Right atrium auricular region (tissue), 2 donors: Measurements from ENCODE around the gene NEU1. TPM values are rescaled to one million over a fixed set of nuclear protein-coding genes. Genes with fewer than 3 reads are reported as not detected.
"Not testable (repeated sequence)": the region's sequence is repeated elsewhere in the genome, so short reads cannot be mapped to it uniquely, and the experiment has no call there.

Experiments used
- DNase-seq: peaks from one replicate; pipeline ENCODE4 v3.0.0-alpha.2; 2019; ENCODE audit warnings: low spot score
- H3K27ac ChIP-seq, 2 donors: fragments of 200-600 bp; sonication (generic); 1 replicate in 1 of 2; 2 replicates in 1 of 2; pipeline ENCODE4 v1.5.1; 2016 to 2019
- H3K27me3 ChIP-seq, 2 donors: fragments of 200-600 bp; sonication (generic); one replicate each; pipeline versions ENCODE4 v1.5.1 to v1.6.0; 2017 to 2019
- H3K36me3 ChIP-seq: fragments of 200-600 bp; sonication (generic); one replicate; pipeline ENCODE4 v1.5.1; 2016
- H3K4me1 ChIP-seq, 2 donors: fragments of 200-600 bp; sonication (generic); one replicate each; pipeline versions ENCODE4 v1.5.1 to v1.6.0; 2017 to 2019
- H3K4me3 ChIP-seq, 2 donors: fragments of 200-600 bp; sonication (generic); 1 replicate in 1 of 2; 2 replicates in 1 of 2; pipeline ENCODE4 v1.5.1; 2017 to 2019; ENCODE audit warnings: mild to moderate bottlenecking in 1 of 2, moderate library complexity in 1 of 2
- H3K9me3 ChIP-seq, 2 donors: fragments of 200-600 bp; sonication (generic); one replicate each; pipeline ENCODE4 v1.5.1; 2019
- total RNA-seq, 2 donors: library from RNA; depleted of rRNA; stranded (reverse); fragments of >200 nt; gene quantifications; one replicate each; pipeline ENCODE4 v1.1.0, GENCODE V29; 2016
- TF ChIP-seq, protein P1 (sequence below), 2 donors: fragments of 200-600 bp; sonication (generic); IDR thresholded peaks; one replicate each; pipeline ENCODE4 v1.5.1; 2019; ENCODE audit warnings: antibody characterized with exemption in 2 of 2

The NEU1 gene
- total RNA-seq, 2 donors from 2014 or later: 28.0 to 37.7 TPM

GRCh38 chr6:31858707-31859106 lies 3.9 kb downstream of the NEU1 start:
- Histone ChIP-seq H3K27ac (no peak overlapping the region), H3K4me1 (peaks cover 0 to 14% of the 10 kb centered on the region in 2 donors), H3K9me3 (no peaks in the 10 kb centered on the region), H3K4me3 (no peak overlapping the region), H3K27me3 (no peaks in the 10 kb centered on the region), H3K36me3 (peaks cover 40% of the 10 kb centered on the region)
- TF ChIP-seq, protein P1, sequence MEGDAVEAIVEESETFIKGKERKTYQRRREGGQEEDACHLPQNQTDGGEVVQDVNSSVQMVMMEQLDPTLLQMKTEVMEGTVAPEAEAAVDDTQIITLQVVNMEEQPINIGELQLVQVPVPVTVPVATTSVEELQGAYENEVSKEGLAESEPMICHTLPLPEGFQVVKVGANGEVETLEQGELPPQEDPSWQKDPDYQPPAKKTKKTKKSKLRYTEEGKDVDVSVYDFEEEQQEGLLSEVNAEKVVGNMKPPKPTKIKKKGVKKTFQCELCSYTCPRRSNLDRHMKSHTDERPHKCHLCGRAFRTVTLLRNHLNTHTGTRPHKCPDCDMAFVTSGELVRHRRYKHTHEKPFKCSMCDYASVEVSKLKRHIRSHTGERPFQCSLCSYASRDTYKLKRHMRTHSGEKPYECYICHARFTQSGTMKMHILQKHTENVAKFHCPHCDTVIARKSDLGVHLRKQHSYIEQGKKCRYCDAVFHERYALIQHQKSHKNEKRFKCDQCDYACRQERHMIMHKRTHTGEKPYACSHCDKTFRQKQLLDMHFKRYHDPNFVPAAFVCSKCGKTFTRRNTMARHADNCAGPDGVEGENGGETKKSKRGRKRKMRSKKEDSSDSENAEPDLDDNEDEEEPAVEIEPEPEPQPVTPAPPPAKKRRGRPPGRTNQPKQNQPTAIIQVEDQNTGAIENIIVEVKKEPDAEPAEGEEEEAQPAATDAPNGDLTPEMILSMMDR (IDR thresholded peaks at IDR 0.05): no peak
- no peak for DNase-seq

- not testable (repeated sequence) for H3K27me3 ChIP-seq, H3K27ac ChIP-seq, H3K9me3 ChIP-seq, H3K4me1 ChIP-seq, DNase-seq, H3K4me3 ChIP-seq
- H3K36me3 ChIP-seq: peaks cover 40% of the 10 kb centered on the region
Observed at GRCh38 chr6:31857774-31858173, 4.8 kb downstream of the NEU1 start.

DNA sequence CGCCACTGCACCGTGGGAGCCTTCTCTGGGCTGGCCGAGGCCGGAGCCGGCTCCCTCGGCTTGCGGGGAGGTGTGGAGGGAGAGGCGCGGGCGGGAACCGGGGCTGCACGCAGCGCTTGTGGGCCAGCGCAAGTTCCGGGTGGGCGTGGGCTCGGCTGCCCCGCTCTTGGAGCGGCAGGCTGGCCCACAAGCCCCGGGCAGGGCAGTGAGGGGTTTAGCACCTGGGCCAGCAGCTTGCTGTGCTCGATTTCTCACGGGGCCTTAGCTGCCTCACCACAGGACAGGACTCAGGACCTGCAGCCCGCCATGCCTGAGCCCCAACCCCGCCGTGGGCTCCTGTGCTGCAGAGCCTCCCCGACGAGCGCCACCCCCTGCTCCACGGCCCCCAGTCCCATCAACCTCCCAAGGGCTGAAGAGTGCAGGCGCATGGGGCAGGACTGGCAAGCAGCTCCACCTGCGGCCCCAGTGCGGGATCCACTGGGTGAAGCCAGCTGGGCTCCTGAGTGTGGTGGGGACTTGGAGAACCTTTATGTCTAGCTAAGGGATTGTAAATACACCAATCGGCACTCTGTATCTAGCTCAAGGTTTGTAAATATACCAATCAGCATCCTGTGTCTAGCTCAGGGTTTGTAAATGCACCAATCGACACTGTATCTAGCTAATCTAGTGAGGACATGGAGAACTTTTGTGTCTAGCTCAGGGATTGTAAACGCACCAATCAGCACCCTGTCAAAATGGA lies 10.5 kb downstream of the NEU1 start:
- DNase-seq, H3K4me3 ChIP-seq: not testable (repeated sequence)

GRCh38 chr6:31851485-31851832 lies 11.2 kb downstream of the NEU1 start:
- no peaks in the 10 kb centered on the region for H3K36me3 ChIP-seq
- DNase-seq: no peak
- H3K4me1 ChIP-seq: no peaks in the 10 kb centered on the region
- no peak overlapping the region for H3K4me3 ChIP-seq
- H3K27me3 ChIP-seq: no peaks in the 10 kb centered on the region
- no peak overlapping the region for H3K27ac ChIP-seq
- H3K9me3 ChIP-seq: no peaks in the 10 kb centered on the region
- TF ChIP-seq, protein P1 (IDR thresholded peaks at IDR 0.05): no peak

More for the DNA sequence above, 10.5 kb downstream of the NEU1 start:
- H3K9me3 ChIP-seq, H3K27me3 ChIP-seq, H3K4me1 ChIP-seq, H3K36me3 ChIP-seq, H3K27ac ChIP-seq: not testable (repeated sequence)

GRCh38 chr6:31850765-31851484 lies 11.7 kb downstream of the NEU1 start:
- no peaks in the 10 kb centered on the region for H3K4me1 ChIP-seq
- no peak overlapping the region for H3K27ac ChIP-seq
- TF ChIP-seq, protein P1 (IDR thresholded peaks at IDR 0.05): no peak
- no peaks in the 10 kb centered on the region for H3K27me3 ChIP-seq
- H3K9me3 ChIP-seq: no peaks in the 10 kb centered on the region
- H3K4me3 ChIP-seq: no peak overlapping the region
- DNase-seq: no peak
- no peaks in the 10 kb centered on the region for H3K36me3 ChIP-seq

DNA sequence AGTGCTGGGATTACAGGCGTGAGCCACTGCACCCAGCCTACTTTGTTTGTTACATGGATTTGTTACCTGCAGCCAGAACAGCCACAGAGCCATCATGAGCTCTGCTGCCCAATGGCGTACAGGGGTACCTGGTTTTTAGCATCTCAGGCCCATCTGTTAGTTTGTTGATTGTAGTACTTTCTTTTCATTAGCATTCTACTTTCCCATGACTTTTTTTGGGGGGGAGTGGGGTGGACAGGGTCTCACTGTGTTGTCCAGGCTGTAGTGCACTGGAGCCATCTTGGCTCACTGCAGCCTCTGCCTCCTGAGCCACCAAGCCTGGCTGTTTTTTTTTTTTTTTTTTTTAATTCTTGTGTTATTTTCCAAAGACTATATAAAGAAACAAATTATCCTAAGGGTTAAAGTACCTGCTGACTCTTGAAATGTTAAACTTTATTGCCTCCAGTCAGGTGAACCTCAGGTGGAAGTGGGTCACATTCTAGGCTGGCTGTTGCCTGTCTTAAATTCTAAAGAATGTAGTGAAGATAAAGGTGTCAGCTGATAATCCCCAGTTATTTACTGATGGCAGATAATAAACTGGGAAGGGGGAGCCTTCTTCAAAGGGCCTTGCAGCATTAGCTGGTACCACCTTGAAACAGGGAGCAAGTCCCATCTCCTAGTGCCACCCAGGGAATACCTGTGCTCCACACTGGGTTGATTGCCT lies 15.2 kb downstream of the NEU1 start:
- DNase-seq: no peak
- H3K27me3 ChIP-seq: no peaks in the 10 kb centered on the region
- H3K9me3 ChIP-seq: no peaks in the 10 kb centered on the region
- no peak overlapping the region for H3K27ac ChIP-seq
- TF ChIP-seq, protein P1 (IDR thresholded peaks at IDR 0.05): no peak
- H3K4me1 ChIP-seq: no peaks in the 10 kb centered on the region
- H3K4me3 ChIP-seq: no peak overlapping the region
- no peaks in the 10 kb centered on the region for H3K36me3 ChIP-seq
